Measurements from ENCODE around the gene UBLCP1. TPM values are rescaled to one million over a fixed set of nuclear protein-coding genes. Genes with fewer than 3 reads are reported as not detected.

Gene UBLCP1
- total and polyA plus RNA-seq, 2 experiments from 2014 or later, result 24.5 to 39.8 TPM

- Histone ChIP-seq H2AFZ (no peak overlapping the region), H3K9ac (no peak overlapping the region), H3K36me3 (ENCODE audit: low read depth) (no peaks in the 10 kb centered on the region), H3K79me2 (ENCODE audit: insufficient read depth) (no peaks in the 10 kb centered on the region), H3F3A (ENCODE audit: insufficient read depth) (no peaks in the 10 kb centered on the region), H3K27me3 (replicated peaks; ENCODE audit: insufficient read depth) (no peaks in the 10 kb centered on the region), H3K4me2 (ENCODE audit: unreplicated experiment) (no peak overlapping the region), H3K9me2 (ENCODE audit: insufficient read depth) (no peaks in the 10 kb centered on the region), H3K9me3 (ENCODE audit: low read depth) (no peaks in the 10 kb centered on the region), H3K4me3 (no peak overlapping the region), H3K4me1 (ENCODE audit: insufficient read depth) (no peaks in the 10 kb centered on the region), H3K27ac (no peak overlapping the region), H4K20me1 (ENCODE audit: insufficient read depth) (no peaks in the 10 kb centered on the region)
- 72 to 76% methylated on average over 4 of the region's 4 CpGs for WGBS, 2 experiments (ENCODE audit: low coverage in 1 of 2, low lambda C conversion rate in 2 of 2, missing lambda C conversion rate in 2 of 2)
- TF ChIP-seq EZH2 (IDR thresholded peaks at IDR 0.05; ENCODE audit: insufficient read depth, poor library complexity, severe bottlenecking), result no peak
- TF ChIP-seq EZH2phosphoT487 (IDR thresholded peaks at IDR 0.05; ENCODE audit: insufficient read depth, low read depth), result no peak
- DNase-seq, result no peak
- in situ Hi-C loops (cut with MboI), result no loop called here
Measured at GRCh38 chr5:159318448-159318847, 55.4 kb downstream of the UBLCP1 start.

- DNase-seq, result no peak
- no peak overlapping the region for H3K27ac ChIP-seq
- no peaks in the 10 kb centered on the region for H3K9me2 ChIP-seq (ENCODE audit: insufficient read depth)
- H3F3A ChIP-seq (ENCODE audit: insufficient read depth), result peaks cover 3% of the 10 kb centered on the region; the same call in 1 of the 2 replicates
- H3K4me3 ChIP-seq, result no peak overlapping the region
- no peaks in the 10 kb centered on the region for H3K79me2 ChIP-seq (ENCODE audit: insufficient read depth)
- no peak overlapping the region for H3K9ac ChIP-seq
- no peaks in the 10 kb centered on the region for H4K20me1 ChIP-seq (ENCODE audit: insufficient read depth)
- TF ChIP-seq EZH2phosphoT487 (IDR thresholded peaks at IDR 0.05; ENCODE audit: insufficient read depth, low read depth) (no peak), EZH2 (IDR thresholded peaks at IDR 0.05; ENCODE audit: insufficient read depth, poor library complexity, severe bottlenecking) (no peak)
- H3K36me3 ChIP-seq (ENCODE audit: low read depth), result no peaks in the 10 kb centered on the region
- in situ Hi-C loops (cut with MboI), result no loop called here
- H2AFZ ChIP-seq, result no peak overlapping the region
- H3K4me2 ChIP-seq (ENCODE audit: unreplicated experiment), result no peak overlapping the region
- H3K27me3 ChIP-seq (replicated peaks; ENCODE audit: insufficient read depth), result no peaks in the 10 kb centered on the region
- no peaks in the 10 kb centered on the region for H3K9me3 ChIP-seq (ENCODE audit: low read depth)
- H3K4me1 ChIP-seq (ENCODE audit: insufficient read depth), result no peaks in the 10 kb centered on the region
- WGBS, 2 experiments (ENCODE audit: low coverage in 1 of 2, low lambda C conversion rate in 2 of 2, missing lambda C conversion rate in 2 of 2), result 77 to 81% methylated on average over 3 of the region's 3 CpGs
Measured at GRCh38 chr5:159319363-159319762, 56.3 kb downstream of the UBLCP1 start.

- Histone ChIP-seq H3K79me2 (ENCODE audit: insufficient read depth) (no peaks in the 10 kb centered on the region), H3K9me2 (ENCODE audit: insufficient read depth) (no peaks in the 10 kb centered on the region), H3K4me3 (no peak overlapping the region), H3K27ac (no peak overlapping the region), H3F3A (ENCODE audit: insufficient read depth) (peaks cover 7% of the 10 kb centered on the region), H2AFZ (no peak overlapping the region), H3K9ac (no peak overlapping the region), H3K27me3 (replicated peaks; ENCODE audit: insufficient read depth) (no peaks in the 10 kb centered on the region), H4K20me1 (ENCODE audit: insufficient read depth) (no peaks in the 10 kb centered on the region), H3K4me2 (ENCODE audit: unreplicated experiment) (no peak overlapping the region), H3K4me1 (ENCODE audit: insufficient read depth) (peaks cover 4% of the 10 kb centered on the region; the same call in 1 of the 2 replicates), H3K36me3 (ENCODE audit: low read depth) (no peaks in the 10 kb centered on the region), H3K9me3 (ENCODE audit: low read depth) (no peaks in the 10 kb centered on the region)
- no peak for DNase-seq
- WGBS, 2 experiments (ENCODE audit: low coverage in 1 of 2, low lambda C conversion rate in 2 of 2, missing lambda C conversion rate in 2 of 2), result 27 to 30% methylated on average over 2 of the region's 2 CpGs
- no peak for TF ChIP-seq EZH2phosphoT487 (IDR thresholded peaks at IDR 0.05; ENCODE audit: insufficient read depth, low read depth)
- no peak for TF ChIP-seq EZH2 (IDR thresholded peaks at IDR 0.05; ENCODE audit: insufficient read depth, poor library complexity, severe bottlenecking)
- in situ Hi-C loops (cut with MboI), result no loop called here
Measured at GRCh38 chr5:159319832-159320231, 56.7 kb downstream of the UBLCP1 start.

- Histone ChIP-seq H3K27me3 (replicated peaks; ENCODE audit: insufficient read depth) (no peaks in the 10 kb centered on the region), H3K4me2 (ENCODE audit: unreplicated experiment) (no peak overlapping the region), H3K4me1 (ENCODE audit: insufficient read depth) (peaks cover 8% of the 10 kb centered on the region; the same call in 1 of the 2 replicates), H3K9ac (no peak overlapping the region), H3F3A (ENCODE audit: insufficient read depth) (peaks cover 11% of the 10 kb centered on the region), H3K27ac (no peak overlapping the region), H4K20me1 (ENCODE audit: insufficient read depth) (no peaks in the 10 kb centered on the region), H3K9me3 (ENCODE audit: low read depth) (no peaks in the 10 kb centered on the region), H3K4me3 (no peak overlapping the region), H3K36me3 (ENCODE audit: low read depth) (no peaks in the 10 kb centered on the region), H3K9me2 (ENCODE audit: insufficient read depth) (no peaks in the 10 kb centered on the region), H2AFZ (no peak overlapping the region), H3K79me2 (ENCODE audit: insufficient read depth) (no peaks in the 10 kb centered on the region)
- no peak for DNase-seq
- TF ChIP-seq EZH2phosphoT487 (IDR thresholded peaks at IDR 0.05; ENCODE audit: insufficient read depth, low read depth), result no peak
- TF ChIP-seq EZH2 (IDR thresholded peaks at IDR 0.05; ENCODE audit: insufficient read depth, poor library complexity, severe bottlenecking), result no peak
- in situ Hi-C loops (cut with MboI), result no loop called here
- WGBS, 2 experiments (ENCODE audit: low coverage in 1 of 2, low lambda C conversion rate in 2 of 2, missing lambda C conversion rate in 2 of 2), result 75 to 79% methylated on average over 6 of the region's 6 CpGs
Measured at GRCh38 chr5:159322180-159322579, 59.1 kb downstream of the UBLCP1 start.
